HG03064 (cell line): ENCODE data around the gene COL5A1.

Experiments used
- ATAC-seq: cut with Tn5 transposase; IDR thresholded peaks from one replicate; pipeline ENCODE4 v1.9.1; 2021; ENCODE audit warnings: low read depth; ENCODE audit not compliant: unreplicated experiment

The COL5A1 gene

DNA sequence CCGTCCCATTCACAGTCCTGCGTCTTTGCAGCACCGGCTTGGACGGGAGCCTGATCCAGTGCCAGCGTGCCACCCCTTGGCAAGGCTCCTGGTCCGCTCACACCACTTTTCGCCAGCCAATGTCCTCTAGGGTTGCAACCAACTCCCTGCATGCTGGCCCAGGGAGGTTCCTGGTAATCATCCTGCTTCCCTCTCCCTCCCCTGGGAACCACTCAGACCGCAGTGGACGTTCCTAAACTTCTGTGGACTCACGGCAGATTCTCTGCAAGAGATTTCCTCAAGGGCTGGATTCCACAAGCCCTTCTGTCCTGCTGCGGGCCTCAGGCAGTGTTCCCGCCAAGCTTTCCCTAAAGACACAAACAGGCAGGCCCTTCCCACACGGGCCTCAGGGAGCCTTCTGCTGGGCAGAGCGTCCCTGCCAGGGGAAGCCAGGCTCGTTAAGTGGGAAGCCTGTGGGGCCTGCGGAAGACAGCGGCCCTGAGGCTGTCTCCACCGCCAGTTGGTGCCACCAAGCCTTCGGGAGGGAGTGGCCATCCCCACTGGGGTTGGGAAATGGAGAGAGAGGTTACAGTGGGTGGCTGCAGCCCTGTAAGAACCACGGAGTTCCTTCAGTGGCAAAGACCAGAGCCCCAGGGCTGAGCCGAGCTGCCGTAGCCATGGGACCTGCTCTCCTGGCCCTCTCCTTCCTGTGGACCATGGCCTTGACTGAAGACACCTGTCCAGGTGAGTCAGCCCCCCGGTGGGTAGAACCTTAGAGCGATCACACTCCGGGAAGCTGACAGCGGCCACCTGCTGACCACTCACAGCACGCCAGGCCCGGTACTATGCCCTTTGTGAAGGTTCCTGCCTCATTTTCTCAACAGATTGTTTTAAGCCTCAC, 222.6 kb downstream of the COL5A1 start:
- ATAC-seq: no peak

DNA sequence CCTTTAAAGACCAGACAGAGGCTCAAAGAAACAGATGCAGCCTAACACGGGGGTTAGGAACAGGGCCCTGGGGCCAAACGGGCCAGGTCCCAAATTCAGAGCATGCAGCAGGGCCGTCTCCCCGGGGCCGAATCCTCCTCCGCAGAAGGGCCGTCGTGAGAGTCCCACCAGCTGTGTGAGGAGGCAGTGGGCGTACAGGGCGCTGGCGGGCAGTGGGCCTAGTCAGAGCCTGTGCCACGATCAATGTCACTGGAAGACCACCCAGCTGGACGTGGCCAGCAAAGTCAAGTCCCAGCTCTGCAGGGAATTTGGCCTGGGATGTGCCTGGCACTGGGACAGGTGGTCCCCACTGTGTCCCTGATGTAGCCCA, 223.2 kb downstream of the COL5A1 start:
- no peak for ATAC-seq

DNA sequence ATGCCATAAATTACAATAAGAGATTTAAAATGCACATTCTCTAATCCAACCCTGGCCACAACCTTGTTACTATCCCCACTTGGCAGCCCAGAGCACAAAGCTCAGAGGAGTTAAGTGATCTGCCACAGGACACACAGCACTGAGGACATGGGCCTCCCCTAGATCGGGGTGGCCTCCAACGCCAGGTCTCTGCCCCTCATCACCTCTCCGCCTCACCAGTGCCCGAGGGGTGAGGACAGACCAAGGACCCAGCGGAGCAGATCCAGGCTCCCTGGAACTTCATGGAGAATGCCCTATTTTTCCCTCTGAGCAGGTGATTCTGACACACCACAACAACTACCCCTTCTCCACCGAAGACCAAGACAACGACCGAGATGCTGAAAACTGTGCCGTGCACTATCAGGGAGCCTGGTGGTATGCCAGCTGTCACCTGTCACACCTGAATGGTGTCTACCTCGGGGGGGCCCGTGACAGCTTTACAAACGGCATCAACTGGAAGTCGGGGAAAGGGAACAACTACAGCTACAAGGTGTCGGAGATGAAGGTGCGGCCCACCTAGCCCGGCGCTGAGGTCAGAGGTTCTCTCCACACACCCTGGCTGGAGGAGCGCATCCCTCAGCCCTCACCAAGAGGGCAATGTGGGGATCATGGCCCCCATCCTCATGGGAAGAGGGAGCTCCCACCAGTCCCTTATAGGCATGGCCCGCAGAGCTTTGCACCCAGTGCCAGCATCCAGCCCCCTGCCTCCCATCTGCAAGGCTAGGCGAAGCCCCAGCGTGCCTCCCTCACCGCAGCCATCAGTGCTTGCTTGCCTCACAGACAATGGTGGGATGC, 226.5 kb downstream of the COL5A1 start:
- ATAC-seq: no peak

DNA sequence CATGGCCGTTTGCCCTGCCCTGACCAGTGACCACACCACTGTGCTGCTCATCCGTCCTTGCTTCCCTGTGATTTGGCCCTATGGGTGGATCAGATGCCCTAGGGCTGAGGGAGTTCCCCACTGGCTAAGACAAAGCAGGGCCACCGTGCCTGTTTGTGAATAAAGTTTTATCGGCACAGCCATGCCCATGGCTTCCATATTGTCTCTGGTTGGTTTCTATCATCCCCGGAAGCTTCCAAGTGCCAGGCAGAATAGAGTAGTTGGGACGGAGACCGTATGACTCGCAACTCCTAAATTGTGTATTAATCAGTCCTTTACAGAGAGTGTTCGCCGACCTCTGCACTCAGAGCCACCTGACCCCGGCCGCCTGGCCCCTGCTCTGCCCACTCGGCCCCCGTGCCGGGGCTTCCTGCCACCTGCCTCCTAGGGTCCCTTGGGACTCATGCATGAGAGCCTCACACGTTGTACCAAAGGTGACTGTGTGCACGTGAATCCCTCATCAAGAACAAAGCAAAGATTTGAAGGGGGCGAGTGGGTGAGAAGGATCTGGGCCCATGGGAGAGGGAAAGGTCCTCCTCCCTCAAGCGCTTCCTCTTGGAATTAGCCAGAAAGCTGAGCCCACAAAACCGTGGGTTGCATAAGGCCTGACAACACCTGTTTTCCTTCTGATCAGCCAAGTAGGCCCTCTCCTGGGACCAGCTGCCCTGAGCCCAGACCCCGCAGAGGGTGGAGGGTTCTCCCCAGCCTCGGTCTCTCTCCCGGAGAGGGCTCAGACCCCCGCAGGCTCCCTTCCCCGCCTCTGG, 227.3 kb downstream of the COL5A1 start:
- no peak for ATAC-seq

DNA sequence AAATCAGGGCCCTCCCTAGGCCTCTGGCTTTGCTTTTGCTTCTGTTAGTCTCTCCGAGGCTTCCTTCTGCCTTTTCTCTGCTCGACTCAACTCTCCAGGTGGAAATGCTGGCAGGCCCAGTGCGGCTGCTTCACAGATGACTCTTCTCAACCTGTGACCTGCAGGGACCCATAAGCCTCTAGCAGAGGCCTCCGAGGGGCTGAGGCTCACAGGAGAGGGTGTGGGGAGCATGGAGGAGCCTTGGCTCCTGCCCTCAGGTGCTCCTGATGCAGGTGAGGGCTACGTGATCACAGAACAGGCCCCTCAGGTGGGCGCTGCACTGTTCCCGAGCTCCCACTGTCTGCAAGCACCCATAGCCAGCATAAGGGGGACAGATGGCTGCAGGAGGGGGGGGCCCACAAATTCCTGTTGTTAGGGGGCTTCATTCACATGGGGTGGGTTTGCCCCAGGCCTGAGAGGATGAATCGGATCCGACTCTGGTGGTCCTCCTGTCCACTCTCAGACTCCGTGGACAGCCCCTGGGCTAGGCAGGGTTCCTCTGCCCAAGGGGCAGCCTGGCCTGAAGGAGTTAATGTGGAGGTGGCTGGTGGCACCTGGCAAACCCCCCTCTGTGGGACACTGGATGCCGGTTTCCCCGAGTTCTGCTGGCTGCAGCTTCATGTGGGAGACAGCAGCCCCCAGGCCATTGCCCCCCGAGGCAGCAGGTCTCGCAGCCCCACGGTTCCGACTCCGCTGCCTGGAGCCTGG, 228.1 kb downstream of the COL5A1 start:
- ATAC-seq: no peak

DNA sequence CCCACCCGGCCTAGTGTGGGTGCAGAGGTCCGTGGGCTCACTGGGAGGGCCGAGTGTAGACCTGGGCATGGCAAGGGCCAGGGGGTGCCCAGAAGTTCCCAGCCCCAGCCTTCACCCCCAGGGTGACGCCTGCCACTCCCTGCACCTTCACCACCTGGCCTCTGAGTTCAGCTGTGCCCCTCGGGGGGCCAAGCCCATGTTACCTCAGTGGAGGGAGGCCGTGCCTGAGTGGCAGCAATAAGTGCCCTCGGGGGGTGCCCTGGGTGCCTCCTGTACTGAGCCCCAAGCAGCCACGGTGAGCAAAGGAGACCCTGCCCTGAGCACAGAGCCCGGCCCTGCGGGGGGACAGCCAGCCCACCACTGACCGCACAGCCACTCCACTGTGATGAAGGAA, 228.7 kb downstream of the COL5A1 start:
- ATAC-seq: no peak

DNA sequence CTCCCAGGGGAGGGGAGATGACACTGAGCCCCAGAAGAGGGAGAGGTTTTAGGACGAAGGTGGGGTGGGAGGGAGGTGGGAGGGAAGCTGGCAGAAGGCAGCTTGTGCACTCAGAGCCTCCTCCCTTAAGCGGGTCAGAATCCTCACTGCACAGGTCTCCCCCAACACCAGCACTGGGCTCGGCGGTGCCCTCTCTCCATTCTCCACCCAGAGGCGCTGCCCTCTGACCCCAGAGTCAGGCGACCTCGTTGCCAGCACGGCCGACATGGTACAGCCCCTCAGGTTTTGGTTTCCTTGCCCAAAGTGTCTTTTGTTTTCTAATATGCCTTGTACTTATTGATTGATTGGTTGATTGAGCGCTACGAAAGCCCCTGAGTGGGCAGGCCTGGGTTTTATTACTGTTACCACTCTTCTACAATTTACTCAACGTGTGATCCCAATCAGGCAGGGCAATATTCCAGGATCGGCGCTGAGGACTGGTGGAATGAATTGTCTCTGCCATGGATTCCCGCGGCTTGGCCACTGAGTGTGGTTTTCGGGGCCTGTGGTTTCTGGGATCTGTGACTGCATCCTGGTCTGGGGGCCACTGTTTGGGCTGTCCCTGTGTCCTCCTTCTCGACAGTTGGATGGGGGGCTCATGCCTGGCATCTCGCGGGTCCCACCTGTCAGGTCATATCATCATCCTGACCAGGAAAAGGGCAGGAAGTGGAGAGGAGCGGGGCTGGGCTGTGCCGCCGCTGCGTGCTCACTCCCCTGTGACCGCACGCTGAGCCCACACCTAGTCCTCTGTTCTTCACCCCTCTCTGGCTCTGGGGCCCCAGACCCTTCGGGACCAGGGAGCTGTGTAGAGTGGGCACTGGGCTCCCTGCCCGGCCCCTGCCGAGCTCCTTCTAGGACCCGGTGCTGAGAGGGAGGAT, 229.4 kb downstream of the COL5A1 start:
- no peak for ATAC-seq

DNA sequence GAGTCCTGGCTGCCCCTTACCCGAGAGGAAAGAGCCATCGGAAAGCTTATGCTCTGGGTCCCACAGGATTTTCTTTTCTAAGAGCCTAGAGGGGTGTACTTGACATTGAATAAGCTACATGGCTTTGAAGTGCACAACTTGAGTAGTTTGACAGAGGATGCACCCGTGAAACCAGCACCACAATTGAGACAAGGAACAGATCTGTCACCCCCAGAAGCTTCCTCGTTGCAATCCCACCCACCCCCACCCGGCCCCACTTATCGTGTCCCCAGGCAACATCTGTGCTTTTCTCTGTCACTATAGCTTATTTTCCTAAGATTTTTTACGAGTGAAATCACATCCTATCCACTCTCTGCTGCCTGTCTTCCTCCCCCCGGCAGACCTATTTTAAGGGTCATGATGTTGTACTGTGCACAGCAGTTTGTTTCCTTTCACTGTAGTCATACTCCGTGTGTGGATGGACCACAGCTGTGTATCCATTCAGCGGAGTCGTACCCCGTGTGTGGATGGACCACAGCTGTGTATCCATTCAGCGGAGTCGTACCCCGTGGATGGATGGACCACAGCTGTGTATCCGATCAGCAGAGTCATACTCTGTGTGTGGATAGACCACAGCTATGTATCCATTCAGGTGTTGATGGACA, 230.2 kb downstream of the COL5A1 start:
- ATAC-seq: no peak

DNA sequence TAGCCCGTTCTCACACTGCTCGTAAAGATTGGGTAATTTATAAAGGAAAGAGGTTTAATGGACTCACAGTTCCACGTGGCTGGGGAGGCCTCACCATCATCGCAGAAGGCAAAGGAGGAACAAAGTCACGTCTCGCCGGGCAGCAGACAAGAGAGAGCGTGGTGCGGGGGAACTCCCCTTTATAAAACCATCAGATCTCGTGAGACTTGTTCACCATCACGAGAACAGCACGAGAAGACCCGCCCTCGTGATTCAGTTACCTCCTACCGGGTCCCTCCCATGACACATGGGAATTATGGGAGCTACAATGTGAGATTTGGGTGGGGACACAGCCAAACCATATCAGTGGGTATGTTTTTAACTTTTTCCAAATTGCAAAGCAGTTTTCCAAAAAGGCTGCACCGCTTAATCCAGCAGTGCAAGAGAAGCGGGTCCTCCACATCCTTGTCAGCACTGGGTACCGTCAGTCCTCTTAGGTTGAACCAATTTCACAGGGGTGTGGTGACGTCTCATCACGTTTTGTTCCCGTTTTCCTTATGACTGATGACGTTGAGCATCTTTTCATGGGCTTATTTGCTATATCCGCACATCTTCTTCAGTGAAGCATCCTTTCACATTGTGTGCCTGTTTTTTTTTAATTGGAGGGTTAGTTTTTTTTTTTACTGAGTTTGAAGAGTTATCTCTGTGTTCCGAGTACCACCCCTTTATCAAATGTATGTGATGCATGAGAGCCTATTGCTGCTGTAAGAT, 231.1 kb downstream of the COL5A1 start:
- ATAC-seq: no peak

DNA sequence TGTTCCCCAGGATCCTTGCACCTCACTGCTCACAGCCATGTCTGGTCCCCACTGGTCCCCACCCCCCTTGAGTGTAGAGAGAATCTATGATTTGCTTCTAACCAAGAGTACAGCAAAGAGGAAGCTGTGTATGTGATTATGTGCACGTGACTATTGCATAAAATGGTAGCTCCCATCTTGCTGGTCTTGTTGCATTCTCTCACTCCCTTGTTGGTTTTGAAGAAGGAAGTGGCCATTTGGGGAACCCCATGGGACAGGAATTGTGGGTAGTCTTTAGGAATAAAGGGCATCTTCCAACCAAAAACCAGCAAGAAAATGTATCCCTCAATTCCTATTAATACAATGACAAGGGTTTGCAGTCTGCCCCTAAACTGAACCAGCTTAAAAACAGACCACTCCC, 233.8 kb downstream of the COL5A1 start:
- no peak for ATAC-seq

DNA sequence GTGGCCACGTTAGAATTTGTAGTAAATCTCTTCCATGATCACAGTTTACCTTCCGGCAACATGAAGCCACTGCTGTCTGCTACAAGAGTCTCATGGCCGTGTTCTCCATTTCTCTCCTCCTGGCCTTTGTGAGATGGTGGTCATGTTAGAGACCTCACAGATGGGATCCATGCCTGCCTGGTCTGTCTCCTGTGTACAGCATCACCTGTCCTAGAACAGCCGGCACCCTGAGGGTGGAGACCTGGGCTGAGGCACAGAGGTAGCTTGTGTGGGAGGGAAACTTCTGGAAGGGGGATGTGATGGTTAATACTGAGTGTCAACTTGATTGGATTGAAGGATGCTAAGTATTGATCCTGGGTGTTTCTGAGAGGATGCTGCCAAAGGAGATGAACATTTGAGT, 235.9 kb downstream of the COL5A1 start:
- ATAC-seq: no peak

DNA sequence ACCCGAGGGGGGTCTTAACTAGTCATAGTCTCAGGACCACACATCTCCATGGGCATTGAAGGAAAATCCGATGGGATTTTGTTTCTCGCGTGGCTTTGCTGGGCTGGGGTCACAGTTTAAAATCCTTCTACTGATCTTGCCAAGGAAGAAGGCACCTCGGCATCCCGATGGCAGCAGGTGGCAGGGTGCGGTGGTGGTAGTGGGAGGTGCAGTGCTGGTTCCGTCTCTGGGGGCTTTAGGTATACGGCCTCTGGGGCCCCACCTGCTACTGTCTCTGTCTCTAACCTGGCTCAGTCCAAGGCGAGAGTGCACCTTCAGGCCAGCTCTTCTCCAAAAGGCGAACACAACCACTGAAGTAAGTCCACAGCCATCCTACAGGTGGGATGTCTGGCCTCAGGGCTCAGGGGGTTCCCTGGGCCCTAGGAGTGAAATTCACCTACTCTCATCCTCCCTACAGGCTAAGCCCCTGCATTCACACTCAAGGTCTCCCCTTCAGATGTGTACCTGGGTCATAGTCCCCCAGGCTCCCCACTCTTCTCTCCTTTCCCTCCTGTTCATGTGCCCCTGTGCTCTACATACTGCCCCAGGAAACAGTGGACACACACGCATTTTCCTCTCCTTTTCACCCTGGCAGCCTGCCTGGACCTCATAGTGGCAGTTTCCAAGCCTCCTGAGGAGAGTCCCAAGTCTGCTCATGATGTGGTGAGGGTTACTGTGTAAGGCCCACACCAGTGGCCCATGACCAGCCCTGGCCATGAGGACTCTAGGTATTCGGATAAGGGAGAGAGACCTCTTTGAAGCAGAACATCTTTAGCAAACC, 238.3 kb downstream of the COL5A1 start:
- ATAC-seq: no peak

DNA sequence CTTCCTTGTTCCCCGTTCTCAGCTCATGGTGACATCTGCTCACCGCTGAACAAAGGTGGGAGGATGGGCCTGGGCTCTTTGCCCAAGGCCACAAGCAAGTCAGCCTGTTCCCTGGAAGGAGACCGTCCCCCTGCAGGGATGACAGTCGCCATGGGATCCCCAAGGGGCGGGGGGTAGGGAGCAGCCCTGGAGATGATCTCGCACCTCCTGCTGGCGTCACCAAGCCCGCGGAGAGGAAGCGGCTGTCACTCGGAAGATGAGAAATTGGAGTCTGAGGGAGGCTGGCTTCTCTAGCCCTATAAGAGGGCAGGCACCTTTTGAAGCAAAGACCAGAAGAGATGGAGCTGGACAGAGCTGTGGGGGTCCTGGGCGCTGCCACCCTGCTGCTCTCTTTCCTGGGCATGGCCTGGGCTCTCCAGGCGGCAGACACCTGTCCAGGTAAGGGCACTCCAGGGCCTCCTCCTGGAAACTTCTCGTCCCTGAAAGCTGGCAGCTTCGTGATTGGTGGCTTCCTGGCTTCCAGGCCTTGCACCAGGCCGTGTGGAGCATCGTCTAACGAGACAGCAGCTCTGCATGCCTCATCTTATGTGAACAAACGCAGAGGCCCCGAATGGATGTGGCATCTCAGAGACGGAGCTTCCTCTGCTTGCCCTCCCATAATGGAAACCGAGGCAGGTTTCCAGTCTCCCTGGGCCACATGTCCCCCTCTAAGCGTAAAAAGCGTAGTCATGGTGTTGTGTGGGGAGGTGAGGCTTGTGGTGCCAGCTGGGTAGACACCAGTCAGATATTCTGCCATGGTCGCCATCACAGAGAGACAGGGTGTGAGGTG, 239.1 kb downstream of the COL5A1 start, which contains the start of gene FCN2:
Gene FCN2 (plus strand): TSS at position 327 of the 829 bp plus-strand sequence. CDS start 12 bp downstream, at position 339.
- ATAC-seq: no peak

DNA sequence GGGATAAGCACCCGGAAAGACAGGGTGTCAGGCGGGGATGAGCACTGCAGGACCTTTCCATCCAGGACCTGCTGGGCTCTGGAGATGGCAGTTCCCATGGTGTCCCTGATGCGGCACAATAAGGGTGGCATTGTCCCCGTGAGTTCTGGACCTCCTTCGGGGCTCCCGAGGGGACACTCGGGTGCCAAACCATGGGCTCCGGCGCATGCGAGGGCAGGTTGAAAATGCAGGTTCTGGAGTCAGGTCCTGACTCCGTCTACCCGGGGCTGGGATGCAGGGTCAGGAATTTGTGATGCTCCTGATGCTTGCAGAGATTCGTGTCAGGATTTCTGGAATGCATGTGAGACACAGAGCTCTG, 239.7 kb downstream of the COL5A1 start:
- no peak for ATAC-seq

DNA sequence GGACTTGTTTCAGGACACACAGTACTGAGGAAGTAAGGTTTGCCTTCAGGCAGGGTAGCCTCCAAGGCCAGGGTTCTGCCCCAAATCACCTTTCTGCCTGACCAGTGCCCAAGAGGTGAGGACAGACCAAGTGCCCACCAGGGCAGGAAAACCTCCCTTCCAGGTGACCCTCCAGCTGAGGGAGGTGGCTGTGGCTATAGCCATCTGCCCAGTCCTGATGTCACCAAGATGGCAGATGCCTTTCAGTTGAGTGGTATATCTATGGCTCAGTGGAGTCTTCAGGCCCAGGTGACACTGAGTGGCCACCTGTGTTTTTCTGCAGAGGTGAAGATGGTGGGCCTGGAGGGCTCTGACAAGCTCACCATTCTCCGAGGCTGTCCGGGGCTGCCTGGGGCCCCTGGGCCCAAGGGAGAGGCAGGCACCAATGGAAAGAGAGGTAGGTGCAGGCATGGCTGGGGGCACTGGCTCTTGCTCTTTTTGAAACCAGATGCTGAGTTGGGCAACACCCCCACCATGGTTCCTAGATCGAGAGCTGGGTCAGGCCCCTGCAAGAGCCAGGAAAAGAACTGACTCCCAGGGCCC, 240.7 kb downstream of the COL5A1 start:
- no peak for ATAC-seq
